ENCODE data around the gene DPRX.
"Not testable (repeated sequence)": the region's sequence is repeated elsewhere in the genome, so short reads cannot be mapped to it uniquely, and the experiment has no call there.

Gene DPRX

DNA sequence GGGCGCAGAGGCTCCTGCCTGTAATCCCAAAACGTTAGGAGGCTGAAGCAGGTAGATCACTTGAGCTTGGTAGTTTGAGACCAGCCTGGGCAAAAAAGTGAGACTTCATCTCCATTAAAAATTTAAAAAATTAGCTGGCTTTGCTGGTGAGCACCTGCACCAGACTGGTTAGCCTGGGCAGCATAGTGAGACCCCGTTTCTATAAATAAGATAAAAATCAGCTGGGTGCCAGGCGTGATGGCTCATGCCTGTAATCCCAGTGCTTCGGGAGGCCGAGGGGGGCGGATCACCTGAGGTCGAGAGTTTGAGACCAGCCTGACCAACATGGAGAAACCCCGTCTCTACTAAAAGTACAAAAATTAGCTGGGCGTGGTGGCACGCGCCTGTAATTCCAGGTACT lies 32.4 kb downstream of the DPRX start:
- TF ChIP-seq, protein P1, sequence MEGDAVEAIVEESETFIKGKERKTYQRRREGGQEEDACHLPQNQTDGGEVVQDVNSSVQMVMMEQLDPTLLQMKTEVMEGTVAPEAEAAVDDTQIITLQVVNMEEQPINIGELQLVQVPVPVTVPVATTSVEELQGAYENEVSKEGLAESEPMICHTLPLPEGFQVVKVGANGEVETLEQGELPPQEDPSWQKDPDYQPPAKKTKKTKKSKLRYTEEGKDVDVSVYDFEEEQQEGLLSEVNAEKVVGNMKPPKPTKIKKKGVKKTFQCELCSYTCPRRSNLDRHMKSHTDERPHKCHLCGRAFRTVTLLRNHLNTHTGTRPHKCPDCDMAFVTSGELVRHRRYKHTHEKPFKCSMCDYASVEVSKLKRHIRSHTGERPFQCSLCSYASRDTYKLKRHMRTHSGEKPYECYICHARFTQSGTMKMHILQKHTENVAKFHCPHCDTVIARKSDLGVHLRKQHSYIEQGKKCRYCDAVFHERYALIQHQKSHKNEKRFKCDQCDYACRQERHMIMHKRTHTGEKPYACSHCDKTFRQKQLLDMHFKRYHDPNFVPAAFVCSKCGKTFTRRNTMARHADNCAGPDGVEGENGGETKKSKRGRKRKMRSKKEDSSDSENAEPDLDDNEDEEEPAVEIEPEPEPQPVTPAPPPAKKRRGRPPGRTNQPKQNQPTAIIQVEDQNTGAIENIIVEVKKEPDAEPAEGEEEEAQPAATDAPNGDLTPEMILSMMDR (conservative IDR thresholded peaks at IDR 0.05; ENCODE audit: control insufficient read depth, insufficient read depth, low read depth, low read length), result no peak

DNA sequence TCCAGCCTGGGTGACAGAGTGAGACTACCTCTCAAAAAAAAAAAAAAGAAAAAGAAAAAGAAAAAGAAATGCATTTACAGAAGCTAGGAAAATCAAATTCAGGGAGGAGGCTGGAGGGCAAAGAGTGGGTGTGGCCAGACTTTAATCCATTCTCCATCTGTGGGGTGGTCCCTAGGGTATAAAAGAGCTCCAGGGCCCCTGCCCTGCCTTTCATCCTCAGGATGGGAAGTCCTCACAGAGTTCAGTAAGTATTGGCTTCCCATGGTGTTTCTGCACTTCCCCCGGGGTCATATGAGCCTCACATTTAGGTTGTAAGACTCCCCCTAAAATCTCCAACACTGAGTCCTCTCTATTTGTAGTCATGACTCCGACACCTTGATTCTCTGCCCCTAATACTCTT lies 33.0 kb downstream of the DPRX start:
- no peak for DNase-seq (ENCODE audit: low read depth)
- no peak overlapping the region for H3K4me3 ChIP-seq (ENCODE audit: control insufficient read depth, low read depth, low read length)
- TF ChIP-seq, protein P1 (conservative IDR thresholded peaks at IDR 0.05; ENCODE audit: control insufficient read depth, insufficient read depth, low read depth, low read length), result no peak

More for the DNA sequence above, 32.4 kb downstream of the DPRX start:
- no peak for DNase-seq (ENCODE audit: low read depth)
- no peak overlapping the region for H3K4me3 ChIP-seq (ENCODE audit: control insufficient read depth, low read depth, low read length)

DNA sequence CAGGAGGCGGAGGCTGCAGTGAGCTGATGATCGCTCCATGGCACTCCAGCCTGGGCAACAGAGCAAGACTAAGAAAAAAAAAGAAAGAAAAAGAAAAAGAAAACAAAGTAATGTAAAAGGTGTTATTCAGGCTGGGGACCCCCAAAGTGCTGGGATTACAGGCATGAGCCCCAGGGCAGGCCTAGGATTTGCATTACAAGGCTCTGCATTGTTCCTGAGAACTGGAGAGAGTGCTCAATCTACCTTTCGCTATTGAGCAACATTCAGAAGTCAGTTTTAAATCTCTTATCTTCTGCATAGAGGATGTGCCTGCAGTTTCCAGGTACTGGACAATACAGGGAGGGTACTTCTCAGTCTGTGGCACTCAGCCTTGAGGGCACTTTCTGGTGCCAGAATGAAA lies 34.5 kb downstream of the DPRX start:
- not testable (repeated sequence) for DNase-seq (ENCODE audit: low read depth); H3K4me3 ChIP-seq (ENCODE audit: control insufficient read depth, low read depth, low read length)

DNA sequence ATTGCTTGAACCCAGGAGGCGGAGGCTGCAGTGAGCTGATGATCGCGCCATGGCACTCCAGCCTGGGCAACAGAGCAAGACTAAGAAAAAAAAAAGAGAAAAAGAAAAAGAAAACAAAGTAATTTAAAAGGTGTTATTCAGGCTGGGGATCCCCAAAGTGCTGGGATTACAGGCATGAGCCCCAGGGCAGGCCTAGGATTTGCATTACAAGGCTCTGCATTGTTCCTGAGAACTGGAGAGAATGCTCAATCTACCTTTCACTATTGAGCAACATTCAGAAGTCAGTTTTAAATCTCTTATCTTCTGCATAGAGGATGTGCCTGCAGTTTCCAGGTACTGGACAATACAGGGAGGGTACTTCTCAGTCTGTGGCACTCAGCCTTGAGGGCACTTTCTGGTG lies 37.0 kb downstream of the DPRX start:
- DNase-seq (ENCODE audit: low read depth); H3K4me3 ChIP-seq (ENCODE audit: control insufficient read depth, low read depth, low read length): not testable (repeated sequence)

DNA sequence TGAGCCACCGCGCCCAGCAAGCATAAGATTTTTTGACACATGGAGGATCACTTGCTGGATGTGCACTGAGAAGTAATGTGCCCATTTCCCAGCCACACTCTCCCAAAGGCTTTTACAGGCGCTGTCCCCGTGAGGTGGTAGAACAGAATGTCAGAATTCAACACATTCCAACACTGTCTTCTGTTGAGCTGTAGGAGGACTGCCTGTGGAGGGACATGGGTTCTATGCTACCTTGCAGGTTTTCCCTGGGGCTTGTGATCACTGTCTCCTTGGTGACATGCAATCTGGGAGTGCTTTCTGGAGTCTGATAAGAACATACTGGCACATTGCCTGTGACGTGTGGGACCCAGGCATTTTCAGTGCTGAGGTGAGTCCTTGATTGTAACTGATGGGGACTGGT lies 38.5 kb downstream of the DPRX start:
- TF ChIP-seq, protein P1 (conservative IDR thresholded peaks at IDR 0.05; ENCODE audit: control insufficient read depth, insufficient read depth, low read depth, low read length), result no peak
- H3K4me3 ChIP-seq (ENCODE audit: control insufficient read depth, low read depth, low read length), result no peak overlapping the region
- DNase-seq (ENCODE audit: low read depth), result no peak

DNA sequence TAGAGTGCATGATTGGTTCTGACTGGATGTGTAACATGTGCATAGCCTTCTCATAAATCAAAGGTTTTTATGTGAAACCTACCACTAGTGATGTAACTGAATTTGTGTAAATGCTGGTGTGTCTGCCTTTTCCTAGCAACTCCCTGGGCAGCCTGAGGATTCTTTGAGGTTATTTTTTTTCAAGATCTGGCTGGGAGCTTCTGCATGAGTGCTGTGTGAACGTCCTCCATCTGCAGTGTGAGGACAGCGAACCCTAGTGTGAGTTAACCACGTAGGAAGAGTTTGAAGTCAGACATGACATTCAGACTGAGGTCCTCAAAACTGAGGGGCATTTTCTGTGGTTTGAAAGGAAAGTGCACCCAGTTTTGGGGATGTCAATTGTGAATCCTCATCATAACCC lies 39.9 kb downstream of the DPRX start:
- DNase-seq (ENCODE audit: low read depth), result no peak
- H3K4me3 ChIP-seq (ENCODE audit: control insufficient read depth, low read depth, low read length), result no peak overlapping the region
- TF ChIP-seq, protein P1 (conservative IDR thresholded peaks at IDR 0.05; ENCODE audit: control insufficient read depth, insufficient read depth, low read depth, low read length), result no peak
